ENCODE measurements around the gene TRMO.

TRMO gene

GRCh38 chr9:97903177-97903576, 19.1 kb downstream of the TRMO start:
- no peak for DNase-seq (ENCODE audit: low read depth)

- no peak for DNase-seq (ENCODE audit: low read depth)
Measured at GRCh38 chr9:97900738-97901565, 21.3 kb downstream of the TRMO start.

GRCh38 chr9:97900103-97900737, 22.1 kb downstream of the TRMO start:
- DNase-seq (ENCODE audit: low read depth): no peak

DNA sequence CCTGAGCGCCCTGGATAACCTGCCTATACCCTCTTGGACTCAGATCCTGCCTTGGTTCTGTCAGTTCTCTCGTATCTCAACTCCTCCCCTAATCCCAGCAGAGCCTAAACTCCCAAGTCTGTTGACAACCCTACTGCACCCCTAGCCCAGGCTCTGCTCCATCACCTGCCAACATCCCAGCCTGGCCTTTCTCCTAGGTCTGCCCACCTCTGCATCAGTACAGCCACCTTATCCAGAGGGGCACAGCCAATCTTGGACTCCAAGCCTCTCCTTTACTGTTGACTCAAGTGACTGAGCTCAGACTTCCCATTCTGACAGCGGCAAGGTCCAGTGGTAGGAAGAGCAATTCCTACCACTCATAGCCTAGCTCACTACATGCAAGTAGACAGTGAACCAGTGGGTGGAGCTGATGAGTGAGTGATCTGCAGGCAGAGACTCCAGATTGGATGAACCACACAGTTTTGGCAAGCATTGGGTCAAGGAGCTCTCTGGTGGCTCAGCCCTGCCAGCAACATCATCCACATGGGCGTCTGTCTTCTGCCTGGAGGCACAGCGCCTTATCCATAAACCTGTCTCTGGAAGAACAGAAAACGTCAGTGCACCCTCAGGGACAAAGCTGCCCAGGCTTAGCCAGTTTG, 26.5 kb downstream of the TRMO start:
- no peak for DNase-seq (ENCODE audit: low read depth)

- DNase-seq (ENCODE audit: low read depth): no peak
Measured at GRCh38 chr9:97895211-97895610, 27.1 kb downstream of the TRMO start.

DNA sequence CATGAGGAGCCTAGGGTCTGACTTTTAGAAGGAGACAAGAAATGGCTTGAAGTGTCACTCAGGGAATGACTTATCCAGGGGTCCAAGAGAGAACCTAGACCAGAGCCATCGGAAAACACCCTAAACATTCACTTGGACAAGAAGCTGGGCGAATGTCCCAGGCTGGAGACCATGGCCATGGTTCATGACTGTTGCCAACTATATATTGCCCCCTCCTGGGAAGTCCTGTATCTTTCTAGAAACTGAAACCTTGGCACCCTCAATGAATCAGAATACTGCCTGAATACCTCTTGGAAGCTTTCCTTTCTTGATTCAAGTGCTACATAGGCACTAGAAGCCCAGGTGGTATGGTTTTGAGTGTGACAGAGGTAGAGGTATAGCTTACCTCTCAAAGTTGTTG, 29.9 kb downstream of the TRMO start:
- DNase-seq (ENCODE audit: low read depth): no peak

- DNase-seq (ENCODE audit: low read depth): no peak
Measured at GRCh38 chr9:97891736-97892135, 30.6 kb downstream of the TRMO start.

DNA sequence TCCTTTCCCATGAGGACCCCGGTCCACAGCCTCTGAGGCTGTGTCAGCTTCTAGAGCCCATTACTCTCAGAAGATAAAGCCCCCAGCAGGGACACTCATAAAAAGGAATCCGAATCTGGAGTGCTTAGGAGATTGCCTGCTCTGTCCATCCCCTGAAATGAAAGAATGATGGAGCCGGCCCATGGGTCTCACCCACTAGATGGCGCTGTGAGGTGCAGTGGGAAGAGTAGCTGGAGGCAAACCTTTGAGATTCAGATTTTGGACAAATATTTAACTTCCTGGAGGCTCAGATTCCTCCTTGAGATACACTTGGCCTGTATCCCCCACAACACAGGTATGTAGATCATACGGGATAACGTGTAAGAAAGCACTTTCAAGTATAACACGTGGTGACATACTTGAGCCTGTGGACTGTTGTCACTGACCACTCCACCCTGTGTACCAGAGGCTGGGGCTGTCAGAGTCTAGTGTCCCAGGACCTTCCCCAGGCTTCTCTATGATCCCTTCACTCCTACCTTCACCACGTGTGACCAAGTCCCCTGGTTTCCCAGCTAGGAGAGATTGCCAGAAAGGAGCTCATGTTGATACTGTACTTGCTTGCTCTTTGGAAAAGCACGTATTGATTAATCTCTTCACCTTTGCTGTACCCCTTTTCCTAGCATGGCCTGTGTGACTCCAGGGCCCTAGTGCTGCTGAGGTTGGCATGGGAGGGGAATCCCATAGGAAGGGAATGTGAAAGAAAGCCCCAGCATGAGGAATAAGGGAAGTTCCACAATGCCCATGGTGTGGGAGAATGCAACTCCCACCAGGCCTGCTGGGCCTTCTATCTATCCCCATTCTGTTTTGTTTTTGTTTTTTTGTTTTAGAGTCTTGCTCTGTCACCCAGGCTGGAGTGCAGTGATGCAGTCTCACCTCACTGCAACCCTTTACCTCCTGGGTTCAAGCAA, 32.1 kb downstream of the TRMO start:
- peak; percentile 46 for DNase-seq (ENCODE audit: low read depth)

DNA sequence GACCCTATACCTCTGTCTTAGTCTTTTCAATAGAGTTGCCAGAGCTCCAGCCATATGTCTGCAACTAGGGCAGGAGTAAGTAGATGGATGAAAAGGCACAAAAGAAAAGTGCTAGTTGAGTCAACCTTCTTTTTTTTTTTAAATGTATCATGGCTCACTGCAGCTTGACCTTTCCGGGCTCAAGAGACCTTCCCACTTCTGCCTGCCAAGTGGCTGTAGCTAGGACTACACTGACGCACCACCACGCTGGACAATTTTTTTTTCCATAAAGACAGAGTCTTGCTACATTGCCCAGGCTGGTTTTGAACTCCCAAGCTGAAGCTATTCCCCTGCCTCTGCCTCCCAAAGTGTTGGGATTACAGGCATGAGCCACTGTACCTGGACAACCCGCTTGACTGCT, 42.0 kb downstream of the TRMO start:
- DNase-seq (ENCODE audit: low read depth): no peak

DNA sequence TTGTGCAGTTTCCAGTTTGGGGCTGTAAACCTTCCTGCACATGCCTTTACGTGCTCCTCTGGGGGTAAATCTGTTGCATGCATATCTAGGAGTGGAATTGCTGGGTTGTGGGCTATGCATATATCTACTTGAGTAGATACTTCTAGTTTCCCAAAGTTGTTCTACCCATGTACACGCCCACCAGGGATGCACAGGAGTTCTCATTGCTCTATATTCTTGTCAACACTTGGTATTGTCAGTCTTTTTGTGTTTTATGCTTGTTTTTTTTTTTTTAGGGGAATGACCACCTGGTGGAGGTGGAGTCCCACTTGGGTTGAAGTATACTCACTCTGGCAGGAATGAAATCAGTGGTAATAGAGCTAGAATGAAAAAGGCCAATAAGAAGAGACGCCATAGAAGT, 46.2 kb downstream of the TRMO start:
- DNase-seq (ENCODE audit: low read depth): no peak

GRCh38 chr9:97875111-97875510, 47.2 kb downstream of the TRMO start:
- DNase-seq (ENCODE audit: low read depth): no peak

DNA sequence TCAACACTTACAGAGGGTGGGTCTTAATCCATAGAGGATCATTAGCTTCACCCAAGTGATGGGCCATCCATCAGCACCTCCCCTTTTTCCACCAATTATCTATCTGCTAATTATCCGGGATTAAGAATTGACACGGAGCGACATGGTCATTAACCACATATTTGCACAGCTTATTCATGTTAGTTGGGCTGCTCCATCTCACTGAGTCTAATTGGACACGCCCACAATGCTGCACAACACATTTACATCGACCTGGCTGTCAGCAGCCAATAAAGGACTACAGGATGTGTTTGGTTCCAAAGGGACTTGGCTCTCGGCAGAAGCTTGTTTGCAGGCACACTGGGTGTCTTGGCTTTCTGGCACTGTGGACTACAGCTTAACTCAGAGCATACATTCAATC, 47.7 kb downstream of the TRMO start:
- DNase-seq (ENCODE audit: low read depth): no peak

DNA sequence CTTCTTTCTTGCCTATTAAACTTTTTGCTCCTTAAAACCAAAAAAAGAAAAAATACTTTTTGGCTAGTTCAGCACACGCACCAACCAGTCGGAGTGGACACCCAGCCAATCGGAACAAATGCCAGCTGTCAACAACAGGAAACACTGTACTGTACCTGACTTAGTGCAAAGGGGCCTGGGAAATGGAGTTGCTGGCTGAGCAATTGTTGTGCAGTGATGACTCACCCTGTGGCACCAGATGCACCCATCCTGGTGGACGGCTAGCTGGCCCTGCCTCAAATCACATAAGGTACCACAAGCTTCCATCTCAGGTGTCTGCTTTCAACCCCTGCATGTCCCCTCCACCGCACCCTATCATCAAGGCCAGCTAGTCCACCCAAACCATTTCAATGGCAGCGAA, 48.4 kb downstream of the TRMO start:
- no peak for DNase-seq (ENCODE audit: low read depth)

GRCh38 chr9:97873425-97873824, 48.9 kb downstream of the TRMO start:
- no peak for DNase-seq (ENCODE audit: low read depth)

DNA sequence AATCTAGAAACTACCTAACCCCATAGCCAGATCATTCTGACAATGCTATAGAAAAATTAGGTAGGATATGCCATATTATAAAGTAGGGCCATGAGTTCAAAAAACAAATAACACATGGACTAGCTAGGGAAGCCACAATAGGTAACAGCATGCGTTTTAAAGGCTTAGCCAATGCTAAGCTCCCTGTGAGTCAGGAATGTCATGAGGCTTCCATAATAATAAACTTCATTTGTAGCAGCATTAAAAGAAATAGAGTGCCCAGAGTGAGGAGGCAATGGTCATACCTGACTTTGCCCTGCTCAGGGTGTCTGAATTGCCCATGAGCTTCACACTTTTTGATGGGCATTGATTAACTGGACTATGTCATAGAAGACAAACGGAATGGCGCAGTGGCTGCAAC, 53.4 kb downstream of the TRMO start:
- DNase-seq (ENCODE audit: low read depth): no peak

GRCh38 chr9:97866848-97867247, 55.5 kb downstream of the TRMO start:
- no peak for DNase-seq (ENCODE audit: low read depth)

DNA sequence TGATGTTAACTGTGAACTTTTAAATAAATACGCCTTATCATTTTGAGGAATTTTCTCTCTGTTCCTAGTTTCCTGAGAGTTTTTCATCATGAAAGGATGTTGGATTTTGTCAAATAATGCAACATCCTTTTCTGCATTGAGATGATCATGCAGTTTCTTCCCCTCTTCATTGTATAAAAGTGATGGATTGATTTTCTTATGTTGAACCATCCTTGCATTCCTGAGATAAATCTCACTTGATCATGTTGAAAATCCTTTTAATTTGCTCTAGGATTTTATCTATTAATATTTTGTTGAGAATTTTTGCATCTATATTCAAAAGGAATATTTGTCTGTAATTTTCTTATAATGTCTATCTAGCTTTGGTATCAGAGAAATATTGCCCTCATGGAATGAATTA, 56.0 kb downstream of the TRMO start:
- no peak for DNase-seq (ENCODE audit: low read depth)

GRCh38 chr9:97864396-97864795, 57.9 kb downstream of the TRMO start:
- no peak for DNase-seq (ENCODE audit: low read depth)

GRCh38 chr9:97863314-97863713, 59.0 kb downstream of the TRMO start:
- no peak for DNase-seq (ENCODE audit: low read depth)

- no peak for DNase-seq (ENCODE audit: low read depth)
Measured at GRCh38 chr9:97861148-97861475, 61.2 kb downstream of the TRMO start.

DNA sequence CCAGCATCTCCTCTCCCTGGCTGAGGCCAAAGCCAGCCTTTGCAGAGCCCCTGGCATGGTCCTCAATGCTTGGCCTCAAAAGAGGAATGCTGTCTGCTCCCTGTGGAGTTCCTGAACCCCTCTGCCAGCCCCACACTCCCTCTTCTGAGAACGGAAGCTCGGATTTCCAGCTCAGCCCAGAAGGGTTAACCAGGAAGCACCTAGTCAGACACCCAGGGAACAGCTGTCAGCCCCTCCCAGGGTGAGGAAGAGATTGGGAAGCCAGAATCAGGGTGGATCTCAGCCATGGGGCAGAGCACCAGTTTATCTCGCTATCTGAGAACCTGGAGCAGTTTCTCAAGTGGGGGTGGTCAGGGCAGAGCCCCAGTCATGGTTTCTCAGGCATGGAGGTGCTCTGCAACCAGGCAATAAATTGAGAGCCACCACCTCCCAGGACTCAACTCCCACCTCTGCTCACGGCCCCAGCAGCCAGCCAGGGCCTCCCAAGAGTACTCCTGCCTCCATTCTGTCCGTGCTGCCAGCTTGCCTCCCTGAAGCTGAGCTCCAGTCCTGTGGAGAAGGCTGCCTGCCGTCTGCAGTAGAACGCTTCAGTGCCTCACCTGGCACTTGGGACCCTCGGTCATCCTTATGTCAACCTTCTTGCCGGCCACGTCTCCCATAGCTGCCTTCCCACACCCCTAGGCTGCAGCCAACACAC, 61.7 kb downstream of the TRMO start:
- no peak for DNase-seq (ENCODE audit: low read depth)

DNA sequence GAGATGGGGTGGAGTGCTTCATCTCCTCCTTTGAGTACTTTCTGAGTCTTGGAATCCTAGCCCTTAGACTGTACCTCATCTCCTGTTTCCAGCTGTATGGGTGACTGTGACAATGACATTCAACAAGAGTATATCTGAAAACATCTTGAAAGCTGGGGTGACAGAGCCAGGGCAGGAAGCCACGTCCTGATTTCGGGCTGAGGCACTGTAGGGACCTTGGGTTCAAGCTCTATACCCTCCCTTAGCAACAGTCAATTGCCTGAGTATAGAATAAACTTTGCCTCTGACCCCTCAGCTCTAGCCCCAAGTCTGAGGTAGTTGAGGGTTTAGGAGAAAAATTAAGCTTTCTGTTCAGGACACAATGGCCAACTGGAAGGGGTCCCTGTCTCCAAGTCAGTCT, 63.0 kb downstream of the TRMO start:
- no peak for DNase-seq (ENCODE audit: low read depth)
